Lower leg skin (tissue), 4 donors: ENCODE data around the gene GAL. TPM values are rescaled to one million over a fixed set of nuclear protein-coding genes. Genes with fewer than 3 reads are reported as not detected.

ENCODE experiments used
- DNase-seq, 2 donors: peaks; one replicate each; pipeline ENCODE4 v3.0.0-alpha.2; 2019; ENCODE audit warnings: low spot score in 2 of 2
- H3K4me3 ChIP-seq: fragments of 200-600 bp; sonication (generic); 2 replicates; pipeline ENCODE4 v1.5.1; 2017; ENCODE audit warnings: mild to moderate bottlenecking, low read depth; ENCODE audit not compliant: poor library complexity, severe bottlenecking
- POLR2A ChIP-seq, 2 donors: fragments of 450-650 bp; IDR thresholded peaks; one replicate each; pipeline ENCODE4 v1.6.1; 2016 to 2017; ENCODE audit warnings: antibody characterized with exemption in 2 of 2, mild to moderate bottlenecking in 1 of 2, moderate library complexity in 1 of 2
- WGBS, 2 donors: methylation state at CpG; one replicate each; pipeline ENCODE4 v1.1.5; 2018; 5-methylcytosine and 5-hydroxymethylcytosine counted together
- intact Hi-C: fragments of 100-400 bp; cut with DNase I; formaldehyde crosslinking; loops from one replicate; pipeline ENCODE4 v1.15.0; 2023; ENCODE audit warnings: low total_unique reads
- total RNA-seq, 4 donors: library from RNA; depleted of rRNA; stranded (reverse); fragments of >200 nt; gene quantifications; one replicate each; pipeline ENCODE4 v1.1.0, GENCODE V29; 2016
- TF ChIP-seq, protein P1 (sequence below), 3 donors: fragments of 450-650 bp; IDR thresholded peaks; one replicate each; pipeline ENCODE4 v1.5.1; 2016; ENCODE audit warnings: antibody characterized with exemption in 3 of 3, mild to moderate bottlenecking in 3 of 3, moderate library complexity in 2 of 3

GAL gene
- total RNA-seq, 4 donors from 2014 or later = 4.7 to 59.1 (median 20.9) TPM

DNA sequence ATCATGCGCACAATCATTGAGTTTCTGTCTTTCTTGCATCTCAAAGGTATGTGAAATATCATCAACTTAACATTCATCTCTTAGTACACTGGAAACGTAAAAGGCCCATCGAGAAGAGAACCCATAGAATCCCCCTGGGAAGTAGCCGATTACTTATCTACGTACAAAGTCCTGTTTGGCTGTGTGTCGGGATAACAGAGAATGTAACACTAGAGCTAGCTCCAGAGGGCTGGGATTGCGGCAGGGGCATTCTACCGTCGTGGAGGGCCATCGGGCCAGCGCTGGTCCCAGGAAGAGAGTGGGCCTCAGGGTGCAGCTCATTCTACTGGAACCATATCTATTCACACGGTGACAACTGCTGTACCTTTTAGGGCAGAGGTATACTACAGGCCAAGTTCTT is 4.5 kb downstream of the GAL start:
- WGBS, 2 donors = 89% methylated on average over 12 of the region's 12 CpGs
- intact Hi-C loops = no loop called here
- no peak overlapping the region for H3K4me3 ChIP-seq
- no peak for DNase-seq
- TF ChIP-seq POLR2A (IDR thresholded peaks at IDR 0.05) = no peak
- TF ChIP-seq, protein P1, sequence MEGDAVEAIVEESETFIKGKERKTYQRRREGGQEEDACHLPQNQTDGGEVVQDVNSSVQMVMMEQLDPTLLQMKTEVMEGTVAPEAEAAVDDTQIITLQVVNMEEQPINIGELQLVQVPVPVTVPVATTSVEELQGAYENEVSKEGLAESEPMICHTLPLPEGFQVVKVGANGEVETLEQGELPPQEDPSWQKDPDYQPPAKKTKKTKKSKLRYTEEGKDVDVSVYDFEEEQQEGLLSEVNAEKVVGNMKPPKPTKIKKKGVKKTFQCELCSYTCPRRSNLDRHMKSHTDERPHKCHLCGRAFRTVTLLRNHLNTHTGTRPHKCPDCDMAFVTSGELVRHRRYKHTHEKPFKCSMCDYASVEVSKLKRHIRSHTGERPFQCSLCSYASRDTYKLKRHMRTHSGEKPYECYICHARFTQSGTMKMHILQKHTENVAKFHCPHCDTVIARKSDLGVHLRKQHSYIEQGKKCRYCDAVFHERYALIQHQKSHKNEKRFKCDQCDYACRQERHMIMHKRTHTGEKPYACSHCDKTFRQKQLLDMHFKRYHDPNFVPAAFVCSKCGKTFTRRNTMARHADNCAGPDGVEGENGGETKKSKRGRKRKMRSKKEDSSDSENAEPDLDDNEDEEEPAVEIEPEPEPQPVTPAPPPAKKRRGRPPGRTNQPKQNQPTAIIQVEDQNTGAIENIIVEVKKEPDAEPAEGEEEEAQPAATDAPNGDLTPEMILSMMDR (IDR thresholded peaks at IDR 0.05) = no peak

DNA sequence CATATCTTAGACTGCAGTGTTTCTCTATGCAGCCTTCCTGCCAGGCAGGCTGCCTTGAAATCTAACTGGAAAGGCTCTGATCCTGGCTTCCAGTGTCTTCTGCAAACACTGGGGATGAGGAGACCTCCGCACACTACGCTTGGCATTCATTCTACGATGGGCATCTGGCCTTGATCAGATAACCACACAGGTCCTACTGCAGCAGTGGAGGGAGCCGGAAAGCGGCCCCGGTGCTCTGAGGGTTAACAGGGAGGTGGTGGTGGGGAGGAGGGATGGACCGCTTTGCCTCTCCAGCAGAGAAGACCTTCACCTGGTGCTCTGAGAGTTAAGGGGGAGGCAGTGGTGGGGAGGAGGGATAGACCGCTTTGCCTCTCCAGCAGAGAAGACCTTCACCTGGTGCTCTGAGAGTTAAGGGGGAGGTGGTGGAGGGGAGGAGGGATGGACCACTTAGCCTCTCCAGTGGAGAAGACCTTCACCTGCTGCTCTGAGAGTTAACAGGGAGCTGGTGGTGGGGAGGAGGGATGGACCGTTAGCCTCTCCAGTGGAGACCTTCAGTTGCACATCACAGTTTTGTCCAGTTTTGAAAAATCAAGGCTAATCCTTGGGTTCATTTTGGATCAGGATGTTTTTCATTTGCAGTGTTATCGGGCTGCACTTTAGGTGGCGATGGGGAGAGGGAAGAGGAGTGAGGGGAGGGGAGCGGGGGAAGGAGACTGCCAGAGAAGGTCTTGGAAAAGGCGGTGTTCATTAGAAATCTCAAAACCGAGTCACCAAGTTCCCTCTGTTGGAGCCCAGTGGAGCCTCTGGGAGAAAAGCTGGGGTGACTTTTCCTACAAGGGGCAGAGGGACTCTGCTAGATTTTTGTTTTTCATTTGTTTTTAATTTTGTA is 5.6 kb downstream of the GAL start:
- intact Hi-C loops = no loop called here
- no peak overlapping the region for H3K4me3 ChIP-seq
- DNase-seq = no peak
- 55 to 57% methylated on average over 14 of the region's 14 CpGs for WGBS, 2 donors
- no peak for TF ChIP-seq POLR2A (IDR thresholded peaks at IDR 0.05)
- TF ChIP-seq, protein P1 (IDR thresholded peaks at IDR 0.05) = no peak

DNA sequence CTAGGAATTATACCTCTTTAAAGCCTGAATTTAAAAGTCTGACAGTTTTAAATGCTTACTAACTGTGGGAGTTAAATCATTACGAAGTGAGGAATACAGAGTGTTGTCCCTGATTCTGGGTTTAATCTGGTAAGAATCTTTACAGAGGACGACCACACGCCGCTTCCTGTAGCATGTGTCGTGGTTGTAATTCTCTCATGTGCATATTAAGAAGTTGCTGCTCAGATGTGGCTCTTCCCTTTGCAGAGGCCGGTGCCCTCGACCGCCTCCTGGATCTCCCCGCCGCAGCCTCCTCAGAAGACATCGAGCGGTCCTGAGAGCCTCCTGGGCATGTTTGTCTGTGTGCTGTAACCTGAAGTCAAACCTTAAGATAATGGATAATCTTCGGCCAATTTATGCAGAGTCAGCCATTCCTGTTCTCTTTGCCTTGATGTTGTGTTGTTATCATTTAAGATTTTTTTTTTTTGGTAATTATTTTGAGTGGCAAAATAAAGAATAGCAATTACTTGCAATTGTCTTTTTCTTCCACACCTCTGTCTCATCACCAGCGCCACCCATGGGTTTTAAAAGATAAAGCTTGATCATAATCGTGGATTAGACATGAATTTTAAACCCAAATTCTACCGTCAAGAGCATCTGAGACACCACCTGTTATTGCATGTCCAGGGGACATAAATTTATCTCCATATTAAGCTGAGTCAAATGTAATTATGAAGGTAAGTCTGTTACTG is 6.5 kb downstream of the GAL start:
- no peak for DNase-seq
- no peak for TF ChIP-seq POLR2A (IDR thresholded peaks at IDR 0.05)
- TF ChIP-seq, protein P1 (IDR thresholded peaks at IDR 0.05) = no peak
- H3K4me3 ChIP-seq = no peak overlapping the region
- intact Hi-C loops = no loop called here
- WGBS, 2 donors = 60% methylated on average over 16 of the region's 16 CpGs

DNA sequence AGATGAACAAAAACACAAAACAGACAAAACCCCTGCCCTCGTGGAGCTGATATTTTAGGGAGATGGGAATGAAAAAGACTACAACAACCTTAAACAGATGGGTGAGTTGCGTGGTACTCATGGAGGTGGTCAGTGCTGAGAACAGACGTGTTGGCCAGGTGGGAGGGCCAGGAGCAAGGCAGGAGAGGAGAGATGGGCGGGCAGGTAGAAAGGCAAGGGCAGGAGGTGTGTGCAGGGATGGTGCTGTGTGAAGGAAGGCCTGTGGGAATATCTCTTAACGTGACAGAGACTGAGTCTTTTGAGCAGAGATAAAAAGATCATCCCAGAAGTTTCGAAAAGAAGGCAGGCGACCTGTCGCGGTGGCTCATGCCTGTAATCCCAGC is 7.0 kb downstream of the GAL start:
- 82 to 89% methylated on average over 9 of the region's 9 CpGs for whole genome bisulfite sequencing, 2 donors
- no peak for DNase-seq

DNA sequence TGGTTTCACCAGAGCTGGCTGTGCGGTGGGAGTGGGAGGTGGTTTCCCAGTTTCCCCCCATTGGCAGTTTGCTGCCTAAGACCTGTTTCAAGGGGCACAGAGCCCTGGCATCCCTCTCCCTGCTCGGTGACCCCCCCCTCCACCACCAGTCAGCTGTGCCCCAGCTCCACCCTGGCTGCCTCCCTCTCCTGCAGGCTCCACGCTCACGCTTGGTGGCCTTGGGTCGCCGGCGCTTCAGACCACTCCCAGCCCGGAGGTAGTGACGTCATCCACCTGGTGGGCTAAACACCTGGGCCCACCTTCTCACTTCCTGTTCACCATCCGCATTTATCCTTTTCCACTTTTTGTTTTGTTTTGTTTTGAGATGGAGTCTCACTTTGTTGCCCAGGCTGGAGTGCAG is 7.8 kb downstream of the GAL start:
- DNase-seq = no peak
- H3K4me3 ChIP-seq = no peak overlapping the region
- TF ChIP-seq, protein P1 (IDR thresholded peaks at IDR 0.05) = no peak
- TF ChIP-seq POLR2A (IDR thresholded peaks at IDR 0.05) = no peak
- intact Hi-C loops = no loop called here
- 88 to 89% methylated on average over 10 of the region's 10 CpGs for WGBS, 2 donors

More for the DNA sequence above, 7.0 kb downstream of the GAL start:
- intact Hi-C loops = no loop called here
- TF ChIP-seq, protein P1 (IDR thresholded peaks at IDR 0.05) = no peak
- no peak for TF ChIP-seq POLR2A (IDR thresholded peaks at IDR 0.05)
- no peak overlapping the region for H3K4me3 ChIP-seq
